SK-N-MC (cell line): Measurements from ENCODE around the gene NIF3L1.

Source experiments
- EZH2 ChIP-seq: fragments of 200-600 bp; sonication (generic); IDR thresholded peaks from one replicate; pipeline ENCODE4 v1.6.1; 2017; ENCODE audit warnings: antibody characterized with exemption
- FOXP2 ChIP-seq: optimal IDR thresholded peaks from 2 replicates; pipeline ENCODE3; 2011; ENCODE audit warnings: mild to moderate bottlenecking, moderate library complexity; ENCODE audit not compliant: insufficient read depth; ENCODE audit errors: extremely low read length, control extremely low read depth
- POLR2AphosphoS5 ChIP-seq: IDR thresholded peaks from 2 replicates; pipeline ENCODE4 v1.6.1; 2012; ENCODE audit warnings: mild to moderate bottlenecking, low read depth, low read length, borderline replicate concordance

DNA sequence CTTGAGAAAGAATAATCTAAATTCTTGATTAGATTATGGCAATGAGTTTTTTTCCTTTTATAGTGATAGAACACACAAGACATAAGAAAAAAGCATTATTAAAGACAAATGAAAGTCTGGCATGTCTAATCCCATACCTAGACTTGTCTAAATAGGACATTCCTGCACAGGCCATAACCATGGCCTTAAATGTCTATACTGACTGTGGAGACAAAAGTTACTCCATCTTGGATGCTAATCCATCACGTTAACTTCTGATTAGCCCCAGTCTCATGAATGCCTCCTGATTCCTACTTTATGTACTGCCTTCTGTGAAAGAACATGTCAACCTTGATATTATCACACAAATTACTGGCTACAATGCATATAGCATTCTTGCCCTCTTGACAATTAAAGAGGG is 50.7 kb downstream of the NIF3L1 start:
- no peak for TF ChIP-seq POLR2AphosphoS5
- no peak for TF ChIP-seq EZH2
- no peak for TF ChIP-seq FOXP2
